Hematopoietic multipotent progenitor cell treated with erythropoietin and hydrocortisone succinate and interleukin-3 and kit ligand, for 6 days (in vitro differentiated cells): ENCODE results near the gene FBF1.

Source experiments
- DNase-seq: peaks from one replicate; pipeline ENCODE4 v3.0.0-alpha.2; 2015

Gene FBF1

DNA sequence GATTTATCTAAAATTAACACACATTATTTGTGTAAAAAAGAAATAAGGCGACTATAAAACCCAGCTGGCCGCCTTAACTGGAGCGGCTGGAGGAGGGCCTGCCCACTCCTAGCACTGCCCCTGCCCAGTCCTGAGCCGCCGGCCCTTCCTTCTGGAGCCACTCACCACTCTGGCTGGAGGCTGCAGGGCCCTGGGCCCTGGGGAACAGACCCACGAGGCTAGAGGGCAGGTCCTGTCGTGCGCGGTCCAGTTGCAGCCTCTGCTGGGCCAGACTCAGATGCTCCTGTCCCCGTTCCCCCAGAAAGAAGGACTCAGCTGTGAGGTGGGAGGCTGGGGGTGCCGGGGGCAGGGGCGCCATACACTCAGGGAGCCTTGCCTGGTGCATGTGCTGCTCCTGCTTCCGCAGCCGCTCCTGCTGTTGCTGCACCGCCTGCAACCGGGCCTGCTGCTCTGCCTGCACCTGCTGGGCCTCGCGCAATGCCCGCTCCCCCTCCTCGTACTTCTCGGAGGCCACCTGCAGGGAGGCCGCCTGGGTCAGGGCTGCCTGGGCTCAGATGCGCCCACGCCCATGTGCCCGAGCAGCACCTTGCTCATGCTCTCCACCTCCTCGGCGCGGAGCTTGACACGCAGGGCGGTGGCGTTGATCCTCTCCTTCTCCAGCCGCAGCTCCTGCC, 27.2 kb downstream of the FBF1 start:
- no peak for DNase-seq

DNA sequence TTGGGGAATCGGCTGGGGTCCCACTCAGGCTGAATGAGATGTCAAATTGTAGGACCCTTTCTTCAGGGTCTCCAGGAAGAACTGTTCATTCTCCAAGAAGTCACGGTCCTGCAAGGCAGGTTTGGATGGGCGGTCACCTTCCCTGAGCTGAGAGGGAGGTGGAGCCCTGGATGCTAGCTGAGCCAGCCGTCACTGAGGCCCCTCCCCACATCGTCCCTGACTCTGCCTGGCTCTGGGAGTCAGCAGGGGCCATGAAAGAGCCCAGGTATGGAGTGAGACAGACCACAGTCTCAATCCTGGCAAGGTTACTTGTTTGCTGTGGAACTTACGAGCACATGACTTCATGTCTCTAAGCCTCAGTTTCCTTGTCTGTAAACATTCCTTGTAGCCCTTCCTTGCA, 30.1 kb downstream of the FBF1 start:
- DNase-seq = no peak

DNA sequence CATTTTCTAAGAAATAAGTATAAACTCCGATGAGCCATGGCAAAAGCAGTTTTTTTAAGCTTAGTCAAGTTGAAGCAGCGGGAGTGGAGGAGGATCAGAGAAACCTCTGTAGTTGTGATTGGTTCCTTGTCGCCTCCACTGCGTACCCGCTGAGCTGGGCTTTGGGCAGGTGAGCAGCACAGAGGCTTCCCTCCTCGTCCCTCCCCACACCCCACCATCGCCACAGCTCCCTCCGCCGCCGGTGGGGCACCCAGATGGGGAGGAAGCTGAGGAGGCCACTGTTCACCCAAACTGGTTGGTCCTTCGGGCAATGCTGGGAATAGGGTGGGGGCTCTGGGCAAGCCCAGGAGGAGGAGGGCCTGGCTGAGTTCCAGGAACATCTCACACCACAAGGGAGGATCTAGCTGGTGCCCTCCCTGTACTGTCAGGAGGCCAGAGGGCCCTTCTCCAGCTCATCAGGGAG, 31.0 kb downstream of the FBF1 start:
- DNase-seq = peak; percentile 64

DNA sequence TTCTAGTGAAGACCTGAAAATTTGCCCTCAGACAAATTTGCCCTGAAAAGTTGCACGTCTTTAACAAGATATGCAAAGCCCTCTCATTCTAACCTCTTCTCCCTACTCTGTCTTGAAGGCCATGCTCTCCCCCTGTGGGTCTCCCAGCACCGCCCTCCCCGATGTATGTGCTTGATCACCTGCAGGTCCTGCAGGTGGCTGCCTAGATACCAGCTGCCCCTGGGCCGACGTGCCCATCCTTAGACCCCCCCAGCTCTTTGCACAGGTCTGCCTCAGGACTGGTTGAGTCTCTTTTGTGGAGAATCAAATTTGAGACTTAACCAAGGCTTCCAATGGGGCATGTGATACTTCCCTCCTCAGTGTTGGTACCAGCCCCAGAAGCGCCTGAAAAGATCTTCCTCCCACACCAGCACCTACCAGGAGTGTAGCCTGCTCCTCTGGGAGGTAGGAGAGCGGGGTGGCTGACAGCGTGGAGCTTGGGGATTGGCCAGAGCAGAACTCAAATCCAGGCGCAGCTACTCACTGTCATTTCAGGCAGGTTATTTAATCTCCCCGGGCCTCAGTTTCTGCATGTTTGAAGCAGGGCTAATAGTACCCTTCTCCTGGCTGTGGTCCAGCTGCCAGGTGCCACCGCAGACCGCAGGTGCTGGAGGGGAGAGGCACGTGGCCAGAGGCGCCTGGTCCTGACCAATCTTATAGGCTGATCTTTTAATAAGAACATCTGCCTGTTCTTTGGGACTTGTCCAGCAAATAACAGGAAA, 31.6 kb downstream of the FBF1 start:
- DNase-seq = no peak

DNA sequence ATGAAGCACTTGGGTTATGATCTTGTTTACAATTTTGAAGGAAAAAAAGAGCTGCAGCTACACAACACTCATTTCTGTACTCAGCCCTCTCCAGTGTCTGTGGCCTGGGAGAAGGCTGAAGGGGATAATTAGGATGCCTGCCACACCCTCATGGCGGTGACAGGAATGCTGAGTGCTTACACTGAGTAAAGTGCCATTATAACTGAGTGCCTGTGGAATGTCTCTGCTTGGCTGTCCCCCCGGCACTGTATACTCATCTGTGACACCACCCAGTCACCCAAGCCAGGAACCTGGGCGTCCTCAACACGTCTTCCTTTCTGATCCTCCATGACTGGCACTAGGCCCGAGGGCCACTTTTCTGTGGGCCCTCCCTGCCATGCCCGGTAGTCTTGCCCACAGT, 32.6 kb downstream of the FBF1 start:
- DNase-seq = no peak

DNA sequence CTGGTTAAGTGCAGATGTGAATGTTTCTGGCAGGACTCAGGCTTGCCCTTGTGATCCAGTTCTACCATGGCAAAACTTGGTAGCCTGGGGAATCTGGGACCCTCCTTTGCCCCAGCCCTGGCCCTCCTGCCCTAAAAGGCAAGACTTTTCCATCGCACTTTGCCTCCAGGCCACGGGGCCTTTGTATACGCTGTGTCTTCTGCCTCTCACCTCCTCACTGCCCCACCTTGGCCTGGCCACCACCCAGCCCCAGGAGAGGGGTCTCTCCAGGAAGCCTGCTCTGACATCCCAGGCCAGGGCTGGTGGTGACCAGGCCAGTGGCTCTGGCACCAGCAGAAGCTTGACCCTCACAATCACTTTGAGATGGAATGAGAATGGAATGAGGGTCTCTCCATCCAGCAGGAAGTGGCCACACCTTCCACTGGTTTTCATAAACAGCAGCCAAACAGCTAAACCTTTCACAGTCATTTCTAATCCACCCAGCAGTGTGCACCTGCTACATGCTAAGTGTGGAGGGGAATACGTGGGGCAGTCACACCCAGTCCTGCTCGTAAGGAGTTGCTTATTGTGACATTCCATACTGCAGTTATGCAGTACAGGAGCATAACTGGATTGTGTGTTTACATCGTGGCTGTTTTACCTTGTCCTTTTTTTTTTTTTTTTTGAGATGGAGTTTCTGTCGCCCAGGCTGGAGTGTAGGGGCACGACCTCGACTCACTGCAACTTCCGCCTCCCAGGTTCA, 34.5 kb downstream of the FBF1 start:
- no peak for DNase-seq

DNA sequence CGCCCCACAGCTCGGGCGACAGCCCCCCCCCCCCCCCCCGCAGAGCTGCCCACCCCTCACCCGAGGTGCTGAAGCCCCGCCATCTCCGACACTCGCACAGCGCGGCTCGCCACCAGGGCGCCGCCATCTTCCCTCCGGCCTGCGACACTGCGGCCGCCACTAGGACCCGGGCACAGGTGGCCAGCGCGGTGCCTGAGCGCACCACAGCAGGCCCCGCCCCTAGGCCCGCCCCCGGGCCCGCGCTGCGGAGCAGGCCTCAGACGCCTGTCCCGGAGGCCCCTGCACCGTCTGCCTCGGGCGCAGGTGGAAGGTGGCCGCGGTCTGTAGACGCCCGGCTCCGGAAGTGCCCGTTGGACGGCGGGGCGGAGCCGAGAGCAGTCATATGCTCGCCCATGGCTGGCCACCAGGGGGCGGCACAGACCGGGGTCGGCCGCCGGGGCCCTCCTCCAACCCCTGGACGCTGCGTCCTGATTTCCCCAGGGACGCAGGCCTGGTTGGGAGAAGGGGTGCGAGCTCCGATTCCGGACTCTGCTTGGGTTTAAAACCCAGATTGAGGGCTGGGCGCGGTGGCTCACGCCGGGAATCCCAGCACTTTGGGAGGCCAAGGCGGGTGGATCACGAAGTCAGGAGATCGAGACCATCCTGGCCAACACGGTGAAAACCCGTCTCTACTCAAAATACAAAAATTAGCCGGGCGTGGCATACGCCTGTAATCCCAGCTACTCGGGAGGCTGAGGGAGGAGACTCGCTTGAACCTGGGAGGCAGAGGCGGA, 35.9 kb downstream of the FBF1 start, which contains the start of gene MRPL38:
Gene MRPL38, minus strand, starts transcription at position 136 of the 773 bp plus-strand sequence. Its CDS starts 9 bp downstream, at position 127.
- DNase-seq = peak; percentile 97

DNA sequence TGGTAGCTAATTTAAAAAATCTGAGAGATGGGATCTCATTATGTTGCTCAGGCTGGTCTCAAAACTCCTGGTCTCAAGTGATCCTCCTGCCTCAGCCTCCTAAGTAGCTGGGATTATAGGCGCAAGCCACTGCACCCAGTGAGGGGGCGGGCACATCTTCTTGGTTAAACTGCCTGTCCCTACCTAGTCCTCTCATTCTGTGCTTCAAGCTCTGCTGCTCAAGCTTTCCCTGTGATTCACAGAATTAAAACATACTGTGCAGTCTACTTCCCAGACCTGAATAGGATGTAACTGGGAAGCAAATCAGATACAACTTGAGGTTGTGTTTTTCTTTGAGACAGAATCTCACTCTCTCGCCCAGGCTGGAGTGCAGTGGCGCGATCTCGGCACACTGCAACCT, 38.4 kb downstream of the FBF1 start:
- no peak for DNase-seq

DNA sequence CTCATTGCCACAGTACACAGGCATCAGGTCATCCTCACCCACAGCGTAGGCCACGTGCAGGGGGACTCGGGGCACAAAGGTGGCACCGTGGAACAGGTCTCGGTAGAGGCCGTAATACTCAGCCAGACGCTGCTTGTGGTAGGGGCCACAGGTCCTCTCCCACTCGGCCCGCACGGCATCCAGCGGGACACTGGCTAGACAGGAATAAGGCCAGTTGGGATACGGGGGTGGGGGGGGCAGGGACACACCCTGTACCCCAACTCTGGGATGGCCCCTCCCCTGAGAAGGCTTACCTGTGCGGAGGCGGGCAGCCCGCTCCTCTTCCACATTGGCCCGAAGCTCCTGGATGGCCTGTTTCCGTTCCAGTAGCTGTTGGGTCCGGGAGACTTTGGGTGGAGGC, 39.1 kb downstream of the FBF1 start:
- no peak for DNase-seq

DNA sequence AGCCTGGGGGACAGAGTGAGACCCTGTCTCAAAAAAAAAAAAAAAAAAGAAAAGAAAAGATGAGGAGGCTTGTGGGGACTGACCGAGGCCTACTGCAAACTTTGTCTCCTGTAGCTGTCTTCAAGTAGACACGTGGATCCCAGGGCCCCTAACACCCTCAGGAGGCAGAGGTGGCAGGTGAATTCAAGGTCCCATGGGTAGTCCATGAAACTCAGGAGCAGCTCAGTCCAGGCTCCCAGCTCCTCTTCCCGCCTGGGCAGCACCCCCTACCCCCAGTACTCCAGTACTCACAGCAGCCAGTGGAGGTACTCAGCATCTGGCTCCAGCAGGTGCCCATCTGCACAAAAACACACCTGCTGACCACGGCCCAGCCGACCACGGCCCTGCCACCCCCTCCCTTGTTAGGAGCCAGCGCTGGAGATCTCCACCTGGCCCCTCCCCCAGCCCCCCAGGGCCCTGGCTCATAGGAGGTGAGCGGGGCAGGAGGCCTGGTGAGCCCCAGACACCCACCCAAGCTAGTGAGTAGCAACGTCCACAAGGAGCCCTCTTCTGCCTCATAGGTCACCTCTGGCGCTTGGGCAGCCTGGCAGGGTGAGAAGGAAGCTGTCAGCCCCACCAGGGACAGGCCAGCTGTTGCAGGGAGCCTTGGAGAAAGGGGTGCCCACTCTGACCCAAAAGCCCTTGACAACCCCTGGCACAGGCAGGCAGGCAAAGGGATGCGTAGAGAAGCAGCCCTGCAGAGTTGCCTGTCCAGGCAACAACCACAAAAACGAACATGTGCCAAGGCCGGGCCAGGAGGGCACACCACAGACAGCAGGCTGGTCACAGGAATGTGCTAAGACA, 39.9 kb downstream of the FBF1 start:
- DNase-seq = no peak

DNA sequence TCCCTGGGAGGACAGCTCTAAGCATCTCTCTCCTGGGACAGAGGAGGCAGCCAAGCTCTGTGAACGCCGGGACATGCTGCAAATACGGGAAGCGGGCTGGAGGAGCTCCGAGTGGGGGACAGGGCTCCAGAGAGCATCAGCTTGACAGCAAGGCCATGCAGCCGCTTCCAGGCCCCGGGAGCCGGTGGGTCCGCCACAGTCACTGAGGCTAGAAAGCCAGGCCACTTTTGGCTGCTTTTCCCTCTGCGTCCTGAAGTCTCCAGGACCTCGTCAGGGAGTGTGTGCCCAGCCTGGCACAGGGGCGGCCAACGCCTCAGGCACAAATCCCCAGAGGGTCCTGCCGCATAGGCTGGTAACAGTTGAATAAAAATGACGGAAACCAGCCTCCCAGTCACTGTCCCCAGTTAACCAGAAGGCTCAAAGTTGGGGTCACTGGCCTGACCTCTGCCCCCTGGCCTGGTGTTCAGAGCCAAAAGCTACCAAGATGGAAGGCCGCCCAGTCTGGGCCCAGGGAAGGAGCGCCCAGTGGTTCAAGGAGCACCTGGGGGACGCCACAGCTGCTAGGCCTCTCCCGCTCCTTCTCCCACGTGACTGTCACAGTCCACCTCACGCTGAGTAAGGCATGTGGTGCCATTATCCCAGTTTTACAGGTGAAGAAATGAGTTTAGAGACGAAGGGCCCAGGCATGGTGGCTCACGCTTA, 40.9 kb downstream of the FBF1 start:
- no peak for DNase-seq

DNA sequence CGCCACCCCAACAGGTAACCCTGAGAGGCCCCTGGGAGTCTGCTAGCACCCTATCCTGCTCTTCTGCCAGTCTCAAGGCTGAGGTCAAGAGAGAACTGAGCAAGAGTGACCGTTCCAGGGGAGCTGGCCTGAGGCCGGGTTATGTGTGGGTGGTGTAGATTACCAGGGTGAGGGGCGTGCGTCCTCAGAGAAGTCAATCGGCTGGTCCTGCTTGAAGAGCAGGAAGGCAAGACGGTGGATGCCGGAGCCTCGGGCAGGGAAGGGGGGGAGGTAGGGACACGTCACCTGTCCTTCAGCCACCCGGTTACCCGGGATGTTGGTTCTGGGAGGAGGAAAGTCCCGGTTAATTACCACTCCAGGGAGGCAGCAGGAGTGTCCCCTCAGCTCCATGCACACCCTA, 41.5 kb downstream of the FBF1 start:
- DNase-seq = no peak

DNA sequence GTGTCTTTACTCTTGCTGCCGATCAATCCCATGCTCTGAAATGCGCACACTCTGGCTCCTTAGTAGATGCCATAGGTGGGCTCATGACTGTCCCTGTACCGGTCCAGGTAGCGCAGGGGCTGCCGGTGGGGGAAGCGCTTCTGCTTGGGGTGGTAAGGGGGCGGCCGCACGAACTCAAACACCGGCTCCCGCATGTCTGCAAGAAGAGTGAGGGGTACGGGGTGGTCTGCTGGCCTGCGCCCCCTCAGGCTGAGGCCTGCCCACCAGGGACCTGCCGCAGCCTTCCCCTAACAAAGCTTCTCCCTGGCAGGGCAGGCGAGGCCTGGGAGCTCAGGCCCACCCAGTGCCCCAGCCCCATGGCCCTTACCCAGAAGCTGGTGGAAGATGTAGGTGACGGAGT, 42.1 kb downstream of the FBF1 start:
- DNase-seq = no peak

DNA sequence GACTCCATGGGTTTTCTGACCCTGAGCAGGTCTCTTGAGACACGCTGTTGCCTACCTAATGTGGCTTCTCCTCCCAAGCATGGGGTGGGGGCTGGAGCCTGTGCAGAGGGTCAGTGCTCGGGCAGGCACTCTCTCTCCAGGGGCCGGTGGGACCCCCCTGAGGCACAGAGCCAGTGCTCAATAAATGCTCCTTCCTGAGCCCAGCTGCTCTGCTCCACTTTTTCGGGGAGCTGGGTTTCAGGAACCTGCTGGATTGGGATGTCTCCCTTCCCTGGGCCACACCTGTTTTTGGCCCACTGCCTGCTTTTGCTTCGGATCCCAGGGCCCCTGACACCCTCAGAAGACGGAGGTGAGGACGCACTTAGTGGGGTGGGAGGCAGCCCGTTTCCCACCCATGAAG, 42.8 kb downstream of the FBF1 start:
- no peak for DNase-seq

DNA sequence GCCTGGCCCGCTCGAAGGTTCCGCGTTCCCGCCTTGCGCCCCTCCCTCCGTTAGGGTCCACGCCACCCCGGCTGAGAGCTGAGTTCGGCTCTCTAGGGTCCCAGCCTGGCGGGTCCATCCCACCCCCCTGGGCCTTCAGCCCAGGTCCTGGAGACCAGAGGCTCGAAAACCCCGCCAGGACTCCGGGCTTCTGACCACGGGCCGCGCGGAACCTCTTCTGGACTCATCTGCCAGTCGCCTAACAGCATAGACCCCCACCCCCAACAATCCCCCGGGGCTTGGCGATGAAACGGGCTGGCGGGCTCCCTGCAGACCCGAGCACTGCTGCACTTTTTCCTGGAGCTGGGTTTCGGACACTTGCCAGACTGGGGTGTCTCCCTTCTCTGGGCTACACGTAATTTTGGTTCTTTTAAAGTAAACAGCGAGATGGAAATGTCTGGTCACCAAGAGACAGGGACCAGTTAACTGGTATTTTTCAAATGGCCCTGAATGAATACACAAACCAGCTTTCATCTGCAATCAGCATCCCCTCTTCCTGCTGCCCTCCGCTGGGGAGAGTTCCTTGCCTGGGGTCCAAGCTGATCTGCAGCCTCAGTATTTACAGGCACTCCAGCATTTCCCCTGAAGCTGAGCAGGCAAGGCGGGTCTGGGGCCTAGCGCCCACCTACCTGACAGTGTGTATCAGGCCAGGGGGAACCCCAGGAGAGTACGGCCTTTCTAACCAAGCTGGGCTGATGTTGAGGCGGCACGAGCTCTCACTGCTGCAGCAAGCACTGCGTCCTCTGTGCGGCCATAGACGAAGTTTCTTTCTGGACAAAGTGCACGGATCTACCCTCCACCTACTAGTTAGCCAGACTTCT, 43.5 kb downstream of the FBF1 start:
- DNase-seq = no peak

DNA sequence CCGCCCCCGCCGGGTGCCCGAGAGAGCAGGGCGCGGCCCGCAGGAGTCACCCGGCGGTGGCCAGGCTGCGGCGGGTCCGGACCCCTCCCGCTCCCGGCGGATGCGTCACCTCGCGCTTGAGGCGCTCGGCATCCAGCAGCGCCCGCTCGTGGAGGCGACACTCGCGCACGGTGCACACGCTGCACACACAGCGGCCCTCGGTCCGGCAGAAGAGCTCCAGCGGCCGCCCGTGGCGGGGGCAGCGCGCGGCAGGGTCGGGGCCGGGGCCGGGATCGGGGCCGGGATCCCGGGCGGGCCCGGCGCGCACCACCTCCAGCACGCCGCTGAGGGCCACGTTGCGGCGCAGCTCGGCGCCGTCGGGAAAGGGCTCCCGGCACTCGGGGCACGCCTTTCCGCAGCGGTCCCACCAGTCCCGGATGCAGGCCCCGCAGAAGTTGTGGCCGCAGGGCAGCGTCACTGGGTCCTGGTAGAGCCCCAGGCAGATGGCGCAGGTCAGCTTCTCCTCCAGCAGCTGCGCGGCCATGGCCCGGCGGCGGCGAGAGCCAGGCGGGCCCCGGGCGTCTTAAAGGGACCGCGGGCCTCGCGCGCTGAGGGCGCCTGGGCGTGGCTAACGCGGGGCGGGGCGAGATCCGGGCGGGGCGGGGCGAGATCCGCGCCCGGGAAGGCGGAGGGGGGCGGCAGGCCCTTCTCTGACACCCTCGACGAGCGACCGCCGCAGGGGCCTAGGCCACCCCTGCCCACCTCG, 44.3 kb downstream of the FBF1 start, which contains the start of gene TRIM65:
Gene TRIM65, minus strand, starts transcription at position 537 of the 745 bp plus-strand sequence. Its CDS starts 14 bp downstream, at position 523.
- DNase-seq = peak; percentile 85

DNA sequence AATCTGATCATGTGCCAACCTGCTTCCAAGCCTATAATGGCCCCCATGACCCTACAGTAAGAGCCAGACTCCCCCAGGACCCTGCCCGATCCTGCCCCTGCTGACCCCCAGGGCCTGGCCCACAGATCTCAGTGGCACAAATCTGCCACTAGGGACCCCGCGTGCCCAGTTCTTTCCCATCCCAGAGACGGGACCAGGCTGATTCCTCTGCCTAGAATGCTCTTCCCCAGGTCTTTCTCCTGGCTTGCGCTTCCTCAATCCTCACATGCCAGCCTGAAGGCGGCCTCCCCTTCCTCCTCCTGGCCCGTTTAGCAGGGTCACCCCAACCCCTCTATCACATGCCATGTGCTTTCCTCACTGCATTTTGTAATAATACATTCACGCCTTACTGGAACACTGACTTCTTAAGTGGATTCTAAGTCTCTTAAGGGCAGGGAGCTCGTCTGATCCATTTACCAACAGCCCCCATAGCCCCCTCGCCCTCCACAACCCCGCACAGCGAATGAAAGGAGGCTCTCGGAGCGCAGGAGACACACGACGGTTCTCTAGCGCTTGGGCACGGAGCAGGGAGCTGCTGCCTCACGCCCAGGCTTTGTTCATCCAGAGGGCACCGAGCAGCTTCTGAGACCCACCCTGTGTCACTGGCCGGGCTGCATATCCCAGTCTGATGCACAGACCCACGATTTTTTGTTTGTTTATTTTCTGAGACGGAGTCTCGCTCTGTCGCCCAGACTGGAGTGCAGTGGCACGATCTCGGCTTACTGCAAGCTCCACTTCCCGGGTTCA, 45.3 kb downstream of the FBF1 start:
- DNase-seq = peak; percentile 63

DNA sequence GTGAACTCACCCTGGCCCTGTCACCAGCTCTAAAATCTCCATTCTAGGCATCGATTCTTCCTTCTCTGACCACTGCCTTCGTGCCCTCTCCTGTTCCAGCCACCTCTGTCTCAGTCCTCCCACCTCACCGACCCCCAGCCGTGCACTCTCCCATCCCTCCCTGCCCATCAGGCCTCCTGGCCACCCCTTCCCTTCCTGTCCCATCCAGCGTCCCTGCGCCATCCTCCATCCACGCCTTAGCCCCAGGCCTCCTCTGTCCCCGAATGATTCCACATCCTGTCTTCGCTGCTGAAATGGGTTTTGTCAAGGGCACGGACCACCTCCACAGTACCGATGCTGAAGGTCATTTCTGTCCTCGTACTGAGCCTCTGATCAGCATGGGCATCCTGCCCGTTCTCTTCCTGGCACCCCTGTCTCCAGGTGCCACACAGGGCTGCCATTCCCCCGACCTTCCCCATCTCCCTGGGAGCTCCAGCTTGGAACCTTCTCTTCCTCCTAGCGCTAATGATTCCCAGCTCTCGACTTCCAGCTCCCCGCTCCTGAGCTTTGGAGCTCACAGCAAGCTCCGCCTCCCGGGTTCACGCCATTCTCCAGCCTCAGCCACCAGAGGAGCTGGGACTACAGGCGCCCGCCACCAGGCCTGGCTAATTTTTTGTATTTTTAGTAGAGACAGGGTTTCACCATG, 46.7 kb downstream of the FBF1 start:
- no peak for DNase-seq
